ENCODE data around the gene CLBA1.

DNA sequence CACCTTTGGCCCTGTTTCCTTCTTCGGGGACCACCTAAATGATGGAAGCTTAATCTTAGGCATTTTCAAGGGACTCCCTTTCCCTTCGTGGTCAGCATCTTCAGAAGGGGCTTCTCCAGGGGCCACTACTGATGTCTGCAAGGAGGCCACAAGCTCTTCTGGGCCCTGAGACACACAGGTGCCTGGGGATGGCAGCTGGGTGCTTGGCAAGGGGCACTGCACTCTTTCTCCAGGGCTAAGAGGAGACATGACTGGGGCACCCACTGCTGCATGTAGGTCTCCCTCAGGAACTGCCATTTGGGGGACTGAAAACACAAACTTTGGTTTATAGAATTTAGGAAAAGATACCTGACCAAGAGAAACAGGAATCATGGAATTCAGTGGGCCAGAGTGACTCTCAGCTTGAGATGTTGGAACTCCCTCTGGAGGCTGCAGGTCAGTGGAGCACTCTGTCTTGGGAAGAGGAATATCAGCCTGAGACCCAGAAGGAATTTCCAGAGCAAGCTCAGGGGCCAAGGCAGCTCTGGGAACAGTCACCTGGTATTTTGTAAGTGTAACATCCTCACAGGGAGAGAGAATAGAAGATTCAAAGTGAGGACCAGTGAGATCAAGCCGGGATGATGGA, 45.0 kb upstream of the CLBA1 start:
- TF ChIP-seq NFRKB (IDR thresholded peaks at IDR 0.05) (no peak), BHLHE40 (IDR thresholded peaks at IDR 0.05; ENCODE audit: borderline replicate concordance) (no peak), CTBP1 (IDR thresholded peaks at IDR 0.05; ENCODE audit: borderline replicate concordance) (no peak), SP1 (IDR thresholded peaks at IDR 0.05) (no peak), LEF1 (IDR thresholded peaks at IDR 0.05; ENCODE audit: borderline replicate concordance) (no peak), FOXA1 (IDR thresholded peaks at IDR 0.05) (no peak), FOXM1 (IDR thresholded peaks at IDR 0.05; ENCODE audit: borderline replicate concordance) (no peak), ARNT (IDR thresholded peaks at IDR 0.05) (no peak), SUZ12 (IDR thresholded peaks at IDR 0.05) (no peak), ELF4 (IDR thresholded peaks at IDR 0.05) (no peak), HDGF (IDR thresholded peaks at IDR 0.05; ENCODE audit: borderline replicate concordance) (no peak)
- TF ChIP-seq, protein P1, sequence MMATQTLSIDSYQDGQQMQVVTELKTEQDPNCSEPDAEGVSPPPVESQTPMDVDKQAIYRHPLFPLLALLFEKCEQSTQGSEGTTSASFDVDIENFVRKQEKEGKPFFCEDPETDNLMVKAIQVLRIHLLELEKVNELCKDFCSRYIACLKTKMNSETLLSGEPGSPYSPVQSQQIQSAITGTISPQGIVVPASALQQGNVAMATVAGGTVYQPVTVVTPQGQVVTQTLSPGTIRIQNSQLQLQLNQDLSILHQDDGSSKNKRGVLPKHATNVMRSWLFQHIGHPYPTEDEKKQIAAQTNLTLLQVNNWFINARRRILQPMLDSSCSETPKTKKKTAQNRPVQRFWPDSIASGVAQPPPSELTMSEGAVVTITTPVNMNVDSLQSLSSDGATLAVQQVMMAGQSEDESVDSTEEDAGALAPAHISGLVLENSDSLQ (IDR thresholded peaks at IDR 0.05) = no peak
